Skeletal muscle satellite cell (primary cell): ENCODE results near the gene SLC27A5.
"Not testable (repeated sequence)": the region's sequence is repeated elsewhere in the genome, so short reads cannot be mapped to it uniquely, and the experiment has no call there.

Experiments used
- H3K27me3 ChIP-seq: 2 replicates; pipeline ENCODE4 v1.7.0; 2013; ENCODE audit warnings: low read length; ENCODE audit not compliant: control insufficient read depth, insufficient read depth
- H3K36me3 ChIP-seq: 2 replicates; pipeline ENCODE4 v1.7.0; 2013; ENCODE audit warnings: mild to moderate bottlenecking, control low read depth, low read length; ENCODE audit not compliant: insufficient read depth
- H3K4me1 ChIP-seq: 2 replicates; pipeline ENCODE4 v1.7.0; 2013; ENCODE audit warnings: low read length; ENCODE audit not compliant: control insufficient read depth, insufficient read depth
- H3K4me2 ChIP-seq: 2 replicates; pipeline ENCODE4 v1.7.0; 2013; ENCODE audit warnings: mild to moderate bottlenecking, low read length
- H3K4me3 ChIP-seq: 2 replicates; pipeline ENCODE4 v1.7.0; 2013; ENCODE audit warnings: low read length
- H3K9ac ChIP-seq: 2 replicates; pipeline ENCODE4 v1.7.0; 2013; ENCODE audit warnings: mild to moderate bottlenecking, low read depth, low read length, moderate library complexity
- H3K9me3 ChIP-seq: replicated peaks from 2 replicates; pipeline ENCODE4 v1.7.0; 2013; ENCODE audit warnings: mild to moderate bottlenecking, control low read depth, low read length

SLC27A5 gene

DNA sequence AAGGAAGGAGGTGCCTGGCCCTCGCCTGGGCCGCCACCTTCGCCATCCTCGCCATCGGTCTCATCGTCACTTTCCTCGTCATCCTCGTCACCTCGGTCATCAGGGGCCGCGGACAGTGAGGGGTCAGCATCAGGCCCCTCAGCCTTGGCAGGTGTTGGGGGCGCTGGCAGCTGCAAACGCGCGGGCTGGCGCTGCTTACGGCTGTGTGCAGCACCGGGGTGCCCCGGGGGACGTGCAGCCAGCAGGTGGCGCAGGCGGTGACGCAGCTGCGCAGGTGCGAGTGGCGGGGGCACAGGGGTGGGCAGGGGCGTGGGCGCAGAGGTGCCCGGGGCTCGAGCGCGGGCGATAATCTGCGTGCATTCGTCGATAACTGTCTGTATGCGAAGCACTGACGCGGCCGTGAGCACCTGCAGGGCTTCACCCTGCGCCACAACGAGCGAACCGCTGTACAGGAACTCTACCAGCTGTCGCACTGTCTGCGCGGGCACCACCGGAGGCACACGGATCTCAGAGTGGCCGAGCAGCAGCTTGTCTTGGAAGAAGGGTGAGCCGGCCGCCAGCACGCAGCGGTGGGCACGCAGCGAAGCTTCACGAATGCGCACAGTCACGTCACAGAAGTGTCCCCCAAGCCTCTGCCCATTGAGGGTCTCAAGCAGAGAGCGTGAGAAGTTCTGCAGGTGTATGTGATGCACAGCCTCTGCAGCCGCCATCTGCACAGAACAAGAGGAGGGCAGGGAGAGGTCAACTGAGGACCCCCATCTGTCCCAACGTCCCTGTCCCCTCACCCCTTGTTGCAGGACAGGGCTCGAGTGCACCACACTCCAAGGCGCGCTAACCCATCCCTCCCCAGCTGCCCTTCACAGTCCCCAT, 5.4 kb upstream of the SLC27A5 start:
- Histone ChIP-seq H3K4me1 (peaks cover 12% of the 10 kb centered on the region), H3K9me3 (no peaks in the 10 kb centered on the region), H3K9ac (no peak overlapping the region), H3K4me2 (peak overlapping the region; percentile 100), H3K36me3 (peaks cover 26% of the 10 kb centered on the region), H3K4me3 (no peak overlapping the region), H3K27me3 (no peaks in the 10 kb centered on the region)

DNA sequence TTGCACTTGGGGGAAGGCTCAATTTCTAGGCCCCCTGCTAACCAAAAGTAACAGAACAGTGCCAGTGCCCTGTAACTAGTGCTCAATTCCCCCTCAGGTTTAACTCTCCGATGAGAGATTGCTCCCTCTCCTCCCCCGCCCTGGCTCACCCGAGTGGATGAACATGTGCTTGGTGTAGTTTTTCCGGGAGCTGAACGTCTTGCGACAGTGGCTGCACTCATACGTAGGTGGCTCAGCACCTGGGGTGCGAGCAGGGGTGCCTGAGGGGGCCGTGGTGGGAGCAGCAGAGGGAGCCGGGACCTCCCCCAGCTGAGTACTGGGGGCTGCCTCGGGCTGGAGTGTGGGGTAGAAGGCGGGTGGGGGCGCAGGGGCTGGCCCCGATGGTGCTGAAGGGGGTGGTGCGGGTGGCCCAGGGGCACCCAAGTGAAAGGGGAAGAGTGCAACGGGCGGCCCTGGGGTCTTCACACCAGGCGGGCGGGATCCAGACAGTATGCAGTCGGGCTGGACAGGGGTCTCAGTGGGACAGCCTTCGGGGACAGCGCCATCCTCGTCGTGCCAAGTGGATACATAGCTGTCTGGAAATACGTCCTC, 4.5 kb upstream of the SLC27A5 start:
- no peaks in the 10 kb centered on the region for H3K9me3 ChIP-seq
- H3K9ac ChIP-seq = no peak overlapping the region
- no peak overlapping the region for H3K4me2 ChIP-seq
- H3K36me3 ChIP-seq = peaks cover 26% of the 10 kb centered on the region
- H3K27me3 ChIP-seq = no peaks in the 10 kb centered on the region
- peaks cover 12% of the 10 kb centered on the region for H3K4me1 ChIP-seq
- H3K4me3 ChIP-seq = no peak overlapping the region

DNA sequence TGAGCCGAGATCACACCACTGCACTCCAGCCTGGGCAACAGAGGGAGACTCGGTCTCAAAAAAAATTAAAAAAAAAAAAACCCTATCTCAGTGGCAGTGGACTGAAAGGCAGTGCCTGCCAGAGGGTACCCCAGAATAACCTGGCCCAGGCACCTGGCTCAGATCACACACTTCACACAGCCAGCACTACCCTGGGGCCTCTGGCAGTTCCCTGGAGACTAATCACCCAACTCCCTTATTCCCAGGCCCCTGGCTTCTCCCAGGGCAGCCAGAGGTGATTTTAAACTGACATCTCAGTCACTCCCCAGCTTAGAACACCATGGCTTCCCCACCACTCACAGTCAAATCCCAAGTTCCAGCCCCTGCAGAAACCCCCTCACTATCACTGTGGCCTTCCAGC, 3.5 kb upstream of the SLC27A5 start:
- Histone ChIP-seq H3K4me1 (peaks cover 12% of the 10 kb centered on the region), H3K9ac (no peak overlapping the region), H3K27me3 (no peaks in the 10 kb centered on the region), H3K4me3 (no peak overlapping the region), H3K4me2 (no peak overlapping the region), H3K36me3 (peaks cover 26% of the 10 kb centered on the region), H3K9me3 (no peaks in the 10 kb centered on the region)

DNA sequence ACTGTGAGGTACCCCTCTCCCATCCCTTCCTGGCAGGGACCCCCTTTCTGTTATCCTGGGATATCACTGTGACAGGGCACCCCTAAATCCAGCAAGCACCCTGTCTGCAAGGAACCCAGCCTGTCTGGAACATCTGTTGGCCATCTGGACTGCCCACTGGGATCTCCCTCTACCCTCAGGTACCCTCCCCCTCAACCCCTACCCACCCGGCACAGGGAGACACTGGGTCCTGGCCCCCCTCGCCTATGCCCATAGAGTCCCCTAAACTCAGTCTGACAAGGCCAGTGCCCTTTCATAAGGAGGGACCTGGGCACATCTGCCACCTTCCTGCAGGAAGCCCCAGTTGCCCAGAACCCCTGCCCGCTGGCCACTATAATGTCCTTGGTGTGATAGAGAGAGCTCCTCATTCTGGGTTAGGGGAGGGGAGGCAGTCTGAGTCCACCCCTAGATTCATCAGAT, 2.8 kb upstream of the SLC27A5 start:
- Histone ChIP-seq H3K9ac (no peak overlapping the region), H3K9me3 (no peaks in the 10 kb centered on the region), H3K4me1 (peaks cover 12% of the 10 kb centered on the region), H3K36me3 (peaks cover 26% of the 10 kb centered on the region), H3K4me3 (no peak overlapping the region), H3K27me3 (no peaks in the 10 kb centered on the region), H3K4me2 (peak overlapping the region; percentile 28)

DNA sequence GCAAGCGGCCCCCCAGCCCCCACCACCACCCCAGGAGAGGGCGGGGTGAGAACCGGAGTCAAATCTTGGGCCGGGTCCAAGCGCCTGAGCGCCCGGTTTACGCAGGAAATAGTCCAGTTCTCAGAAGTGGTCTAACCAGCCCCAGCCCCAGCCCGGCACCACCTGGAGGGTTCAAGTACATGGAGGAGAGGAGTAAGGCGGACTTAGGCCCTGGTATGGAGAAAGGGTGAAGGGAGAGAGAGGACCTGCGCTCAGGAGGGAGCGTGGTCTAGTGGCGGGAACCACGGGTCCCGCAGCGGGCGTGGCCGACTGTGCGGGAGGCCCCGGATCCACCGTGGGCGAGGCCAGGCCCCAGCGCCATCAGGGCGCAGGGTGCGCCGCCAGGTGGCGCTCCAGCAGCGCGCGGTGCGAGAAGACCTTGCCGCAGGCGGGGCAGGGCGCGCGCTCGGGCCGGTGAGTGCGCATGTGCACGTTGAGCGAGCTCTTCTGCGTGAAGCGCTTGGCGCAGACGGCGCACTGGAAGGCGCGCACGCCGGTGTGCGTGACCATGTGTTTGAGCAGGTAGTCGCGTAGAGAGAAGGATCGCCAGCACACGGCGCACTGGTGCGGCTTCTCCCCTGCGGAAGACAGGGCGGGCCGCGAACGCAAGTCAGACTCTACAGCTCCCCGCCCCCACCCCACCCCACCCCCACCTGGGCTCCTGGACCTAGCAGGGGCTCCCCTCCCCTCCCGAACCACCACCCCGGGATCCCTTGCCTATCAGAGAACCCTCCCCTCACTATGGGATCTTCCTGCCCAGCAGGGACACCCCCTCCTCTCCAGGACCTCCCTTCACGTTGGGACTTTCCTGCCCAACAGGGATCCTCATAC, 2.1 kb upstream of the SLC27A5 start:
- Histone ChIP-seq H3K4me3 (no peak overlapping the region), H3K27me3 (no peaks in the 10 kb centered on the region), H3K36me3 (peaks cover 26% of the 10 kb centered on the region), H3K4me1 (peaks cover 12% of the 10 kb centered on the region), H3K4me2 (peak overlapping the region; percentile 28), H3K9me3 (no peaks in the 10 kb centered on the region), H3K9ac (no peak overlapping the region)

DNA sequence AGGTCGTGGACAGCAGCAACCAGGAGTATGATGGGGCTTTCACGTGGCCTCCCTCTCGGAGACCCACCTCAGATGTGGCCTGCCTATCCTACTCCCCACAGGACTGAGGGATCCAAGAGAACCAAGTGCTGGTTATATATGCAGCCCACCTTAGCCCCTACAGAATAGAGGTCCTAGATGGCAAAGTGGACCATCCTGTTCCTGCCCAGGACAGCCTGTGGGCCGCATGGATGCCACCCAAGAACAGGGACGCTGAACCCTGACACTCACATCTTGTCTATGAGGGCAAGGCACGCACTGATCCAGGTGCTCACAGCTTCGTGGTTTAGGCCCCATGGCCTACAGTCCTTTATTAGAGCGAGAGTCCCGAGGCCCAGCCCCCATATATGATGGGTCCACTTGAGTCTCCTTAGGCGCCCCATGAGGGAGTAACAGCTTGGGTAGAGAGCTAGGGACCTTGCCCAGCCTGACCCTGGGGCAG, 1.5 kb upstream of the SLC27A5 start:
- H3K4me2 ChIP-seq = no peak overlapping the region
- no peak overlapping the region for H3K4me3 ChIP-seq
- no peak overlapping the region for H3K9ac ChIP-seq
- H3K4me1 ChIP-seq = peaks cover 10% of the 10 kb centered on the region
- no peaks in the 10 kb centered on the region for H3K9me3 ChIP-seq
- H3K36me3 ChIP-seq = peaks cover 26% of the 10 kb centered on the region
- no peaks in the 10 kb centered on the region for H3K27me3 ChIP-seq

DNA sequence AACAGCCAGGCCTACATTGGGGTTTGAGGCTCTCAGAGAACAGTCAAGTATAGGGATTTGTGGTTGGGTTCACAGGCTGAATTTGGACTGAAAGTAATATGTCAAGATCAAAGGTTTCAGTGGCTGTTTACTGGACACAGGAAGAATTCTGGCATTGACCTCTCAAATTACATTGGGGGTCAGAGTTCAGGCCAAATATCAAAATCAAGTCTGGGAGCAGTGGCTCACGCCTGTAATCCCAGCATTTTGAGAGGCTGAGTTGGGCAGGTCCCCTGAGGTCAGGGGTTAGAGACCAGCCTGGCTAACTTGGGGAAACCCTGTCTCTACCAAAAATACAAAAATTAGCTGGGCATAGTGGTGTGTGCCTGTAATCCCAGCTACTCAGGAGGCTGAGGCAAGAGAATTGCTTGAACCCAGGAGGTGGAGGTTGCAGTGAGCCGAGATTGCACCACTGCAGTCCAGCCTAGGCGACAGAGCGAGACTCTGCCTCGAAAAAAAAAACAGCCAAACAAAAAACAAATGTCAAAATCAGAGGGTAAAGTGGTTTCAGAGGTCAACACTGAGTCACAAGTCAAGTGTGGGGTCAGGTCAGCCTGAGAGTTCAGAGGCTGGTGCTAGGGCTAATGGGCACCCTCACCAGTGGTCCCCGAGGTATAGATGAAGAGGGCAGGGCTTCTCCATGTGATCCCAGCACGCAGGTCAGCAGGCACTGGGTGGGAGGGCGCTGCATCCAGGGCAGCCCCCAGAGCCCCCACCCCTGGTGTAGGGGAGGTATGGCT, 1.5 kb downstream of the SLC27A5 start:
- Histone ChIP-seq H3K9ac (no peak overlapping the region), H3K4me3 (no peak overlapping the region)

DNA sequence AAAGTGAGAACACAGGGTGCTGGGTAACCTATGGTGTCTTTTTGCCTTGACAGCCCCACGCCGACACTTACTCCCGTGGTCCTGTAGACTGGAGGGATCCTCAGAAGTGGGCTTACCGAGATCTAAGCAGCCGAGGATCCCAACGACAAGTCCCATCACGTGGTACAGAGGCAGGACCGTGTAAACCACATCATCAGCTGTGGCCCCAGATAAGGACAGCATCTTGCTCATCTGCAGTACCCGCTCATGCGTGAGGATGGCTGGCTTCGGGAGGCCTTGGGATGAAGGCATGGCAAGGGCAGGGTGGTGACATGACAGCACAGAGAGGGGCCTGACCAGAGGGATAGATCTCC, 2.1 kb downstream of the SLC27A5 start:
- Histone ChIP-seq H3K4me2 (no peak overlapping the region), H3K27me3 (no peaks in the 10 kb centered on the region), H3K9ac (no peak overlapping the region), H3K9me3 (no peaks in the 10 kb centered on the region), H3K4me1 (no peaks in the 10 kb centered on the region), H3K36me3 (peaks cover 6% of the 10 kb centered on the region), H3K4me3 (no peak overlapping the region)

More for the DNA sequence above, 1.5 kb downstream of the SLC27A5 start:
- no peaks in the 10 kb centered on the region for H3K4me1 ChIP-seq
- H3K4me2 ChIP-seq = no peak overlapping the region
- no peaks in the 10 kb centered on the region for H3K27me3 ChIP-seq
- H3K9me3 ChIP-seq = no peaks in the 10 kb centered on the region
- H3K36me3 ChIP-seq = peaks cover 7% of the 10 kb centered on the region

DNA sequence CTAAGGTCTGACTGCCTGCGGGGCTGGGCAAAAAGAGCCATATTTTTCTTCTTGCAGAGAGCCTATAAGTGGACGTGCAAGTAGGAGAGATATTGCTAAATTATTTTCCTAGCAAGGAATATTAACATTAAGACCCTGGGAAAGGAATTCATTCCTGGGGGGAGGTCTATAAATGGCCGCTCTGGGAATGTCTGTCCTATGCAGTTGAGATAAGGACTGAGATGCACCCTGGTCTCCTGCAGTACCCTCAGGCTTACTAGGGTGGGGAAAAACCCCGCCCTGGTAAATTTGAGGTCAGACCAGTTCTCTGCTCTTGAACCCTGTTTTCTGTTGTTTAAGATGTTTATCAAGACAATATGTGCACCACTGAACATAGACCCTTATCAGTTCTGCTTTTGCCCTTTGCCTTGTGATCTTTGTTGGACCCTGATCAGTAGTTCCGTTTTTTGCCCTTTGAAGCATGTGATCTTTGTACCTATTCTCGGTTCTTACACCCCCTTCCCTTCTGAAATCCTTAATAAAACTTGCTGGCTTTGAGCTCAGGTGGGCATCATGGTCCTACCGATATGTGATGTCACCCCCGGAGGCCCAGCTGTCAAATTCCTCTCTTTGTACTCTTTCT, 4.1 kb downstream of the SLC27A5 start:
- H3K36me3 ChIP-seq, H3K4me3 ChIP-seq, H3K27me3 ChIP-seq: not testable (repeated sequence)

DNA sequence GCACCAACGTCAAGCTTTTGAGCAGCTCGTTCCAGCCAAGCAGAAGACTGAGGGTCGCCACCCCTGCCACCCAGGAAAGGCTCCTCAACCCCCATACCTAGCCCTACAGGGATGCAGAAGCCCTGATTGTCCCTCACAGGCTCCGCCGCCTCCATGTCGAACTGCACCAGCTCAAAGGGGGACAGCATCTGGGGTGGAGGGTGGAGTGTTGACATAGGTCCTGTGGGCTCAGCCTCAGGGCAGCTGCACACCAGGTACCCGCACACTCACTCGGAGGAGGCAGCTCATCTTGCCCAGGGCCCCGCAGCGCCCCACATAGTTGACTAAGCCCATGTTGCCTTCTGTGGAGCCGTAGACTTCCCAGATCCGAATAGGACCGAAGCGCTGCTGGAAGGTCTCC, 11.6 kb downstream of the SLC27A5 start:
- Histone ChIP-seq H3K4me2 (peak overlapping the region; percentile 98), H3K4me1 (peaks cover 5% of the 10 kb centered on the region), H3K27me3 (no peaks in the 10 kb centered on the region), H3K4me3 (peak overlapping the region; percentile 85), H3K9ac (peak overlapping the region; percentile 86), H3K36me3 (no peaks in the 10 kb centered on the region), H3K9me3 (no peaks in the 10 kb centered on the region)

More for the DNA sequence above, 4.1 kb downstream of the SLC27A5 start:
- H3K4me2 ChIP-seq, H3K9ac ChIP-seq, H3K4me1 ChIP-seq, H3K9me3 ChIP-seq: not testable (repeated sequence)
